ENCODE measurements around the gene GULP1. TPM values are rescaled to one million over a fixed set of nuclear protein-coding genes. Genes with fewer than 3 reads are reported as not detected.

Gene GULP1
- total and polyA plus RNA-seq, 2 of the 13 experiments (the other 11 are each of a cell fraction or from before 2014, with no cell fraction given) = 0.15 TPM; not detected in 1

DNA sequence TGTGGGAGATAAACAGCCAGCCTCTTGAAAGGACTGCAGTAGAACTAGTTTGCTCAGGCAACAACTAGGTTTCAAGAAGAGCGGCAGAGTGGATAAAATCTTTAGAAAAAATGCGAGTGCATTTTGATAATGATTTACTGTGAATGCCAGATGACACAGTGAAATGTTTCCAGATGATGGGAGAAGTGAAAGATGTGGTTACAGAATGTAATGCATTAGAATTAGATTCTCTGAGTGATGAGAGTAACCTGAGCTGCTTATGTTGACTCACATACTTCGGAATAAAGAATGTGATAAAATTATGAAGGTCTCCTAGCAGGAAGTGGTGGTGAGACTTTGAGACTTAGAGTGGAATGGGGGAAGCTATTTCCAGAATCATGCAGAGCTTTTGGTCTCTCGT is 184.3 kb downstream of the GULP1 start (continued):
- TF ChIP-seq ZNF556 (CRISPR knock-in tag; IDR thresholded peaks at IDR 0.05; ENCODE audit: borderline replicate concordance) (no peak), HCFC1 (IDR thresholded peaks at IDR 0.05; ENCODE audit: low read depth, low read length) (no peak), ARHGAP35 (CRISPR knock-in tag; IDR thresholded peaks at IDR 0.05; ENCODE audit: borderline replicate concordance) (no peak), ZNF530 (CRISPR knock-in tag; IDR thresholded peaks at IDR 0.05; ENCODE audit: low read depth) (no peak), SNAPC2 (CRISPR knock-in tag; IDR thresholded peaks at IDR 0.05) (no peak), CEBPB (IDR thresholded peaks at IDR 0.05; ENCODE audit: borderline replicate concordance, low read depth, low read length) (no peak), IKZF1 (IDR thresholded peaks at IDR 0.05) (no peak), ETV6 (CRISPR knock-in tag; conservative IDR thresholded peaks at IDR 0.05) (no peak), PRMT3 (CRISPR knock-in tag; IDR thresholded peaks at IDR 0.05; ENCODE audit: borderline replicate concordance, low read depth) (no peak), SOX5 (CRISPR knock-in tag; IDR thresholded peaks at IDR 0.05; ENCODE audit: borderline replicate concordance) (no peak), ZNF225 (CRISPR knock-in tag; IDR thresholded peaks at IDR 0.05) (no peak)
- TF ChIP-seq, protein P1, sequence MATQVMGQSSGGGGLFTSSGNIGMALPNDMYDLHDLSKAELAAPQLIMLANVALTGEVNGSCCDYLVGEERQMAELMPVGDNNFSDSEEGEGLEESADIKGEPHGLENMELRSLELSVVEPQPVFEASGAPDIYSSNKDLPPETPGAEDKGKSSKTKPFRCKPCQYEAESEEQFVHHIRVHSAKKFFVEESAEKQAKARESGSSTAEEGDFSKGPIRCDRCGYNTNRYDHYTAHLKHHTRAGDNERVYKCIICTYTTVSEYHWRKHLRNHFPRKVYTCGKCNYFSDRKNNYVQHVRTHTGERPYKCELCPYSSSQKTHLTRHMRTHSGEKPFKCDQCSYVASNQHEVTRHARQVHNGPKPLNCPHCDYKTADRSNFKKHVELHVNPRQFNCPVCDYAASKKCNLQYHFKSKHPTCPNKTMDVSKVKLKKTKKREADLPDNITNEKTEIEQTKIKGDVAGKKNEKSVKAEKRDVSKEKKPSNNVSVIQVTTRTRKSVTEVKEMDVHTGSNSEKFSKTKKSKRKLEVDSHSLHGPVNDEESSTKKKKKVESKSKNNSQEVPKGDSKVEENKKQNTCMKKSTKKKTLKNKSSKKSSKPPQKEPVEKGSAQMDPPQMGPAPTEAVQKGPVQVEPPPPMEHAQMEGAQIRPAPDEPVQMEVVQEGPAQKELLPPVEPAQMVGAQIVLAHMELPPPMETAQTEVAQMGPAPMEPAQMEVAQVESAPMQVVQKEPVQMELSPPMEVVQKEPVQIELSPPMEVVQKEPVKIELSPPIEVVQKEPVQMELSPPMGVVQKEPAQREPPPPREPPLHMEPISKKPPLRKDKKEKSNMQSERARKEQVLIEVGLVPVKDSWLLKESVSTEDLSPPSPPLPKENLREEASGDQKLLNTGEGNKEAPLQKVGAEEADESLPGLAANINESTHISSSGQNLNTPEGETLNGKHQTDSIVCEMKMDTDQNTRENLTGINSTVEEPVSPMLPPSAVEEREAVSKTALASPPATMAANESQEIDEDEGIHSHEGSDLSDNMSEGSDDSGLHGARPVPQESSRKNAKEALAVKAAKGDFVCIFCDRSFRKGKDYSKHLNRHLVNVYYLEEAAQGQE (IDR thresholded peaks at IDR 0.05; ENCODE audit: borderline replicate concordance in 1 of 2, low read depth in 1 of 2, low read length in 2 of 2) = no peak

All from HepG2 (cell line).